HEK293 (cell line): ENCODE data around the gene CNOT11.

Experiments
- OSR2 ChIP-seq: fragments of 450-650 bp; formaldehyde crosslinking; IDR thresholded peaks from 2 replicates; pipeline ENCODE4 v1.5.1; 2016; ENCODE audit warnings: missing biosample characterization, missing genetic modification characterization
- SCRT1 ChIP-seq: fragments of 450-650 bp; formaldehyde crosslinking; IDR thresholded peaks from 2 replicates; pipeline ENCODE4 v1.5.1; 2016; ENCODE audit warnings: missing biosample characterization, missing genetic modification characterization, borderline replicate concordance
- ZFP37 ChIP-seq: fragments of 450-650 bp; formaldehyde crosslinking; IDR thresholded peaks from 2 replicates; pipeline ENCODE4 v1.5.1; 2016; ENCODE audit warnings: missing biosample characterization, missing genetic modification characterization
- TF ChIP-seq, protein P1 (sequence below): fragments of 450-650 bp; formaldehyde crosslinking; IDR thresholded peaks from 2 replicates; pipeline ENCODE4 v1.5.1; 2016; ENCODE audit warnings: missing biosample characterization, missing genetic modification characterization

DNA sequence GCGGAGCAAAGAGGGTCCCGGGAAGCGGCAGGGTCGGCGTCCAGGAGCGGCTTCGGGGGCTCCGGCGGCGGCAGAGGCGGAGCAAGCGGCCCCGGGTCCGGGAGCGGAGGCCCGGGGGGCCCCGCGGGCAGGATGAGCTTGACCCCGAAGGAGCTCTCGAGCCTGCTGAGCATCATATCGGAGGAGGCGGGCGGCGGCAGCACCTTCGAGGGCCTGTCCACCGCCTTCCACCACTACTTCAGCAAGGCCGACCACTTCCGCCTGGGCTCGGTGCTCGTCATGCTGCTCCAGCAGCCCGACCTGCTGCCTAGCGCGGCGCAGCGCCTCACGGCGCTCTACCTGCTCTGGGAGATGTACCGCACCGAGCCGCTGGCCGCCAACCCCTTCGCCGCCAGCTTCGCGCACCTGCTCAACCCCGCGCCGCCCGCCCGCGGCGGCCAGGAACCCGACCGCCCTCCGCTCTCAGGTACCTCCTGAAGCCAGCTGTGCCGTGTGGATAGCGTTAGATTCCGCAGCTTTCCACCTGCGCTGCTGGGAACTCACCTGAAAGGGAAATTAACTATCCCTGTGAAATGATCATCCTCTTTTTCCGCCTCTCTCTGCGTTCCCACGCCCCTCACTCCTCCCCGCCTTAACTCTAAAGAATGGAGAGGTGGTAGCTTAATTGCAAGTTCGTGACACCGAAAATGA lies 472 bp downstream of the CNOT11 start:
- TF ChIP-seq, protein P1, sequence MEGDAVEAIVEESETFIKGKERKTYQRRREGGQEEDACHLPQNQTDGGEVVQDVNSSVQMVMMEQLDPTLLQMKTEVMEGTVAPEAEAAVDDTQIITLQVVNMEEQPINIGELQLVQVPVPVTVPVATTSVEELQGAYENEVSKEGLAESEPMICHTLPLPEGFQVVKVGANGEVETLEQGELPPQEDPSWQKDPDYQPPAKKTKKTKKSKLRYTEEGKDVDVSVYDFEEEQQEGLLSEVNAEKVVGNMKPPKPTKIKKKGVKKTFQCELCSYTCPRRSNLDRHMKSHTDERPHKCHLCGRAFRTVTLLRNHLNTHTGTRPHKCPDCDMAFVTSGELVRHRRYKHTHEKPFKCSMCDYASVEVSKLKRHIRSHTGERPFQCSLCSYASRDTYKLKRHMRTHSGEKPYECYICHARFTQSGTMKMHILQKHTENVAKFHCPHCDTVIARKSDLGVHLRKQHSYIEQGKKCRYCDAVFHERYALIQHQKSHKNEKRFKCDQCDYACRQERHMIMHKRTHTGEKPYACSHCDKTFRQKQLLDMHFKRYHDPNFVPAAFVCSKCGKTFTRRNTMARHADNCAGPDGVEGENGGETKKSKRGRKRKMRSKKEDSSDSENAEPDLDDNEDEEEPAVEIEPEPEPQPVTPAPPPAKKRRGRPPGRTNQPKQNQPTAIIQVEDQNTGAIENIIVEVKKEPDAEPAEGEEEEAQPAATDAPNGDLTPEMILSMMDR (tag by site-specific recombination), result peak; percentile 18; the same call in 1 of the 2 replicates
- no peak for TF ChIP-seq ZFP37 (tag by site-specific recombination)
- TF ChIP-seq SCRT1 (tag by site-specific recombination), result no peak
- TF ChIP-seq OSR2 (tag by site-specific recombination), result no peak
